HT1080 (cell line): Measurements from ENCODE around the gene MTG1. TPM values are rescaled to one million over a fixed set of nuclear protein-coding genes. Genes with fewer than 3 reads are reported as not detected.
"Not testable (repeated sequence)": the region's sequence is repeated elsewhere in the genome, so short reads cannot be mapped to it uniquely, and the experiment has no call there.

Experiments
- DNase-seq: peaks from one replicate; pipeline ENCODE4 v3.0.0-alpha.2; 2015; ENCODE audit warnings: low read depth
- total RNA-seq: library from RNA; depleted of rRNA; stranded (reverse); fragments of >200 nt; shearing (Covaris generic); gene quantifications from 2 replicates; pipeline ENCODE4 v1.2.3, GENCODE V29; 2014

The MTG1 gene
- total RNA-seq, 1 experiment from 2014 or later, result 54.1 TPM

GRCh38 chr10:133377818-133378250, 16.1 kb upstream of the MTG1 start:
- no peak for DNase-seq

- peak; percentile 36 for DNase-seq
Observed at GRCh38 chr10:133378251-133379096, 15.5 kb upstream of the MTG1 start.

DNA sequence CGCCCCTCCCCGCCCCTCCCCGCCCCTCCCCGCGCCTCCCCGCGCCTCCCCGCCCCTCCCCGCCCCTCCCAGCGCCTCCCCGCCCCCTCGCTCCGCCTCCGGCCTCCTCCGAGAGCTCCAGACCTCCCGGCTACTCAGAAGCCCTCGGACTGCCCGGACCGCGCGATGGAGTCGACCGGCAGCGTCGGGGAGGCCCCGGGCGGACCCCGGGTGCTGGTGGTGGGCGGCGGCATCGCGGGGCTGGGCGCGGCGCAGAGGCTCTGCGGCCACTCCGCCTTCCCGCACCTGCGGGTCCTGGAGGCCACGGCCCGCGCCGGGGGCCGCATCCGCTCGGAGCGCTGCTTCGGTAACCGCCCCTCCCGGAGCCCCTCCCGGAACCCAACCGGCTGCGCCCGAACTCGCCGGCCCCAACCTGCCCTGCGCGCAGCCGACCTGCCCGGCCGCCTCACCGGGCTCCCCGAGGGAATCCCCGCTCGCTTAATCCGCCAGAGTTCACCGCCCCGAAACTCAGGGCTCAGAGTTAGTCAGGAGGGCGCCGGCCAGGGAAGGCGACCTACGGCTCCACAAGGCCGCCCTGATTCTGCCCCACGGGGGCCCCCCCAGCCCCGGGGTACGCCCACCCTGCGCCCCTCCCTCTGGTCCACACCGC, 14.7 kb upstream of the MTG1 start, which contains the start of gene PAOX:
Gene PAOX (plus strand): TSS at position 111 of the 649 bp plus-strand sequence. CDS start 55 bp downstream, at position 166.
- no peak for DNase-seq

- DNase-seq, result no peak
Observed at GRCh38 chr10:133379801-133380666, 13.9 kb upstream of the MTG1 start.

- no peak for DNase-seq
Observed at GRCh38 chr10:133381036-133381435, 12.9 kb upstream of the MTG1 start.

GRCh38 chr10:133383551-133383950, 10.4 kb upstream of the MTG1 start:
- no peak for DNase-seq

- DNase-seq, result no peak
Observed at GRCh38 chr10:133384071-133384470, 9.9 kb upstream of the MTG1 start.

DNA sequence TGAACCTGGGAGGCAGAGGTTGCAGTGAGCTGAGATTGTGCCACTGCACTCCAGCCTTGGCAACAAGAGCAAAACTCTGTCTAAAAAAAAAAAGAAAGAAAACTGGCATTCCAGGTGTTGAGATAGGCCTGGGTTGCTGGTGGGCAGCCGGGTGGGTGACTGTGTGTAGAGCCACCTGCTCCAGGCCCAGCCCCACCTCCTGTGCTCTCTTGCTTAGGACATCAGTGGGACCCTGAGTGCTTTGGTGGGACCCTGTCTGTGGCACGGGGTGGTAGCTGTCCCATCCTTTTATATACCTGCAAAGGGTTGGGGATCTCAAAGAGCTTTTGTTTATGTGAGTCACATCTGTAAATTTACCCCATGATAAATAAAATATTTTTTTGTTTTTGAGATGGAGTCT, 8.7 kb upstream of the MTG1 start:
- no peak for DNase-seq

- not testable (repeated sequence) for DNase-seq
Observed at GRCh38 chr10:133386951-133387350, 7.0 kb upstream of the MTG1 start.

DNA sequence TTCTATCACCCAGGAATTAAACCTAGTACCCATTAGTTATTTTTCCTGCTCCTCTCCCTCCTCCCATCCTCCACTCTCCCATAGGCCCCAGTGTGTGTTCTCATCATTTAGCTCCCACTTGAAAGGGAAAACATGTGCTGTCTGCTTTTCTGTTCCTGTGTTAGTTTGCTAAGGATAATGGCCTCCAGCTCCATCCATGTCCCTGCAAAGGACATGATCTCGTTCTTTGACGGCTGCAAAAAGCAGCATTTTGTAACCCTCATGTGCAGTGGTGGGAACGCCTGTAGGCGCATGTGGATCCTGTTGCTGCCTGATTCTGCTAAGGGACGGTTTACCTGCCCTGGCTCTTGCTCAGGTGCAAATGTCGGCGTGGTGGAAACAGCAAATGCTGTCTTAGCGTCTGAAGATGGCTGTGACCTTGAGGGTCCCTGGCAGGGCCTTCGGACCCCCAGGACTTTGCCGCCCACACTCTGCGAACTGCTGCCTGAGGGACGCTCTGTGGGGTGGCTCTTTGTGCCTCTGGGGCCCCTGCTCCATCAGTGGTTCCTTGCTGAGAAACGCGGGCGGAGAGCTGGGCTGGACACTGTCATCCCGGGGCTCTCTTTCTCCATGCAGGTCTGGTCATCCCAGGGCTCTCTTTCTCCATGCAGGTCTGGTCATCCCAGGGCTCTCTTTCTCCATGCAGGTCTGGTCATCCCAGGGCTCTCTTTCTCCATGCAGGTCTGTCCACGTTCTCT, 5.6 kb upstream of the MTG1 start:
- peak; percentile 23 for DNase-seq

- no peak for DNase-seq
Observed at GRCh38 chr10:133388973-133389818, 4.8 kb upstream of the MTG1 start.

DNA sequence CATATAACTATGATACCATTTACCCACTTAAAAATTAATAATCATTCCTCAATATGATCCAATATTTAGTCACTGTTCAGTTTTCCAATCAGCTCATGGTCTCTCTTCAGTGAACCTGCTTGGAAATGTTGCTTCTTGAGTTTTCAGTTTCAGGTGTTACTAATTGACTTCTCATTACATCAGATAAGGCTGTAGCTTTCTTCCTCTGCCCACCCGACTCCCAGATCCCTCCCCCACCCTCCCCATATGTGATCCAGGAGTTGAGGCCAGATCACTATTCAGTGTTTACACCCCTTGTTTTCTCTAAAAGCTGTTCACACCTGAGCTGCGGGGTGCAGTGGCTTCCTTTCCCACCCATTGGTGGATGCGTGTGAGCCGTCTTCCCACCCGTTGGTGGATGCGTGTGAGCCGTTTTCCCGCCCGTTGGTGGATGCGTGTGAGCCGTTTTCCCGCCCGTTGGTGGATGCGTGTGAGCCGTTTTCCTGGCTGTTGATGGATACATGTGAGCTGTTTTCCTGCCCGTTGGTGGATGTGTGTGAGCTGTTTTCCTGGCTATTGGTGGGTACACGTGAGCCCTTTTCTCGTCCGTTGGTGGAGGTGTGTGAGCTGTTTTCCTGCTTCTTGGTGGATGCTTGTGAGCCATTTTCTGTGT, 3.2 kb upstream of the MTG1 start:
- no peak for DNase-seq

DNA sequence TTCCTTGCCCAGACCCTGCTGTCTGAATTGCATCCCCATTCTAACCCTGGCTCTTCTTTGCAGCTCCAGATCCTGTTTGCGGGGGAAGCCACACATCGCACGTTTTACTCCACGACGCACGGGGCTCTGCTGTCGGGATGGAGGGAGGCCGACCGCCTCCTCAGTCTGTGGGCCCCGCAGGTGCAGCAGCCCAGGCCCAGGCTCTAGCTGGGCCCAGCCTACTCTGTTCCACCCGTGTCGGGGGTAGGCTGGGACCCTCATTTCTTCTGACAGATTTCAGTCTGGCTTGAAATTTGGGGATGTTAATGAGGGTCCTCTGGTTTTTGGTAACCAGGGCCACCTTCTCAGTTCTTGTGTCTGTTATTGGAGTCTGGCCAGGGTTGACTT, 2.7 kb upstream of the MTG1 start:
- DNase-seq, result no peak

DNA sequence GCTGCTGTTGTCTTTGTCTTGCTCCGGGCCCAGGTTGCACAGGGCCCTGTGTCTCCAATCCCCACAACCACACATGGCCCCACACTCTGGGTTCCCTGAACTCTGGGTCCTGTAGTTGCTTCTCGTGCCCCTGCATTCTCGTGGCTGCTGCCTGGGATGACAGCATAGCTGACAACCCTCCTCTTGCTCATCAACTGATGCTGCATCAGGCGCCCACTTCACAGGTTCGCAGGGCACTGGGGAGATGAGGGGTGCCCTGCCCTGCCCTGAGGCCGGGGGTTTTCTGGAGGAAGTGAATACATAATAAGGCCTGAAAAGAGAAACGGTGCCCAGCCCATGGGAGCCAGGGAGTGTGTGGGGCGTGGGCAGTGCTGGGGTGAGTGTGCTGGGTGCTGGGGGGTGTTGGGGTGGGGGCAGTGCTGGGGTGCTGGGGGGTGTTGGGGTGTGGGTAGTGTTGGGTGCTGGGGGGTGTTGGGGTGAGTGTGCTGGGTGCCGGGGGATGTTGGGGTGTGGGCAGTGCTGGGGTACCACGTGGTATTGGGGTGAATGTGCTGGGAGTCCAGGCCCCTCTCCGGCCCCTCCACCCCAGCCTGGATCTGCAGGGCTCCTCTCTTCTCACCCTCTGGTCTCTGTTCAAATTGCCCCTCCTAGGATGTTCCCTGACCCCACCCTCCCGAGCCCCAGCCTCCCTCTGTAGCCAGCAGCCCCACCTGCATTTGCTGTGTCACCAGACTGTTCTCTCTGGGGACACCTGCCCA, 2.0 kb upstream of the MTG1 start:
- no peak for DNase-seq

DNA sequence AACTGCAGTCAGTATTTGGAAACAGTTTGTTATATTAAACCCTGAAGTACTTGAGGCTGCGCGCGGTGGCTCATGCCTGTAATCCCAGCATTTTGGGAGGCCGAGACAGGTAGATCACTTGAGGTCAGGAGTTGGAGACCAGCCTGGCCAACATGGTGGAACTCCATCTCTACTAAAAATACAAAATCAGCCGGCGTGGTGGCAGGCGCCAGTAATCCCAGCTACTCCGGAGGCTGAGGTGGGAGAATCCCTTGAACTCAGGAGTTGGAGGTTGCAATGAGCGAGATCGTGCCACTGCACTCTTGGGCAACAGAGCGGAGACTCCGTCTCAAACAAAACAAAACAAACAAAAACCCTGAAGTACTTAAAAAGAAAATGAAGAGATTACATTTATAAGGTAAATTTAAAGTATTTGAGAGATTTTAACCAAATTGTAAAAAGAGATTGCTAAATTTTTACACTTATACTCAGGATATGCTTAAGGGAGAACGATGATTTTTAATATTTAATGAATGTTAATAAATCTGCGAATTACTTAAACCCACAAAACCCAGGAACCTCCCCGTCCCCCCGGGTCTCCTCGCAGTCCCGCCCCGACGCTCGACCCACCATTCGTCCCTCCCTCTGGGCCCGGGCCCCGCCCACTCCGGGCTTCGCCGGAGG, 425 bp upstream of the MTG1 start:
- no peak for DNase-seq

DNA sequence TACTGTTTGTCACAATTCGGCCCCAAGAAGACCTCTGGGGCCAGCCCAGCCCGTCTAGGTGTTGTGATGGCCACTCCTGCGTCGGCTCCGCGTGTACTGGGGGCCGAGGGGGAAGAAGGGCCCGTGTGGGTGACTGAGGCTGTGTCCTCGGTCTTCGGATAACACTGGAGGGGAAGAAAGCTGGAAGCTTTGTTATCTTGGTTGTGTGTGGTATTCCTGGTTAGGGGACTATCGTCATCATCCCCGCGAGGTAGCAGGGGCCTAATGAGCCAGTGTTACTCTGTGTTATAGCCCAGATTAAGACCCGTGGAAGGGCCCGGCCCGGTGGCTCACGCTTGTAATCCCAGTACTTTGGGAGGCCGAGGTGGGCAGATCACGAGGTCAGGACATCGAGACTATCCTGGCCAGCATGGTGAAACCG, 854 bp downstream of the MTG1 start:
- no peak for DNase-seq

DNA sequence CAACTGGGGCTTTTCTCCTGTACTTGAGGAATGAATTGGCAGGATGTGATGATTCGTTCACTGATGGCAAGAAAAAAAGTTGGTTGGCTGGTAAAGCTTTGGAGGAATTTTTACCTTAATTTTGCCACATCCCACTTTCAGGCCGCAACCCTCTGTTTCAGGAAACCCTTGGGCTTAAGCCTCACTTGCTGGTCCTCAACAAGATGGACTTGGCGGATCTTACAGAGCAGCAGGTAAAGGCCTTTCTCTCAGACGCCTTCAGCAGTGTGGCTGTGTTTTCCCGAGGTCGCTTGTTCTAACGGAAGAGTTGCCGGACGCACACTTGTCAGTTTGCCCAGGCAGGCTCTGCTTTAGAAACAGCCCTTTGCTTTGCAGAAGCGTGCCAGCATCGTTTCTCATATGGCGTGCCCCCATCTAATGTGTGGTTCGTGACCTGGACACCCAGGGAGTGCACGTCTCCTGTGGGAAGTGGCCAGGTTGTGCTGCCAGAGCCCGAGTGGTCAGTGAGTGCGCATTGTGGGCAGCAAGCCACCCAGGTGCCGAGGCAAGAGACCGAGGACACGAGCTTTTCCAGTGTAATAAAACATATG, 2.2 kb downstream of the MTG1 start:
- DNase-seq, result peak; percentile 51

- no peak for DNase-seq
Observed at GRCh38 chr10:133397938-133398337, 4.0 kb downstream of the MTG1 start.
